ENCODE results near the gene RUNX1.

GRCh38 chr21:34942911-34943310, 106.2 kb downstream of the RUNX1 start:
- TF ChIP-seq CTCF (IDR thresholded peaks at IDR 0.05), result no peak
- no peak for TF ChIP-seq ZFX (IDR thresholded peaks at IDR 0.05; ENCODE audit: borderline replicate concordance)

Data from 22Rv1 (cell line).